ENCODE results near the gene AMZ1.

DNA sequence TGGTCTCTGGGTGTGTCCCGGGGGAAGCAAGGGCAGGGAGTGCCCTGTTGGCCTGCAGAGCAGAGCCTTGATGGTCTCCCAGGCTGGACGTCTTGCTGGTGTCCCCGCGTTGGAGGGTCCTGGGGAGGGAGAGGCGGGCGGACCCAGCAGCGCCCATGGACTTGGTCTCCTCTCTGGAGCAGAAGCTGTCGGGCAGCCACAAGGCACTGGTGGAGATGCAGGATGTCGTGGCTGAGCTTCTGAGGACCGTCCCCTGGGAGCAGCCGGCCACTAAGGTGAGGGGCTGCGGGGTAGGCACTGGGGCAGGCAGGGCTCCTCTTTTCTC lies 35.3 kb upstream of the AMZ1 start:
- TF ChIP-seq EP300 (IDR thresholded peaks at IDR 0.05; ENCODE audit: low read depth) (no peak), POLR2A (IDR thresholded peaks at IDR 0.05) (no peak), POLR2AphosphoS5 (IDR thresholded peaks at IDR 0.05) (no peak)
- TF ChIP-seq, protein P1, sequence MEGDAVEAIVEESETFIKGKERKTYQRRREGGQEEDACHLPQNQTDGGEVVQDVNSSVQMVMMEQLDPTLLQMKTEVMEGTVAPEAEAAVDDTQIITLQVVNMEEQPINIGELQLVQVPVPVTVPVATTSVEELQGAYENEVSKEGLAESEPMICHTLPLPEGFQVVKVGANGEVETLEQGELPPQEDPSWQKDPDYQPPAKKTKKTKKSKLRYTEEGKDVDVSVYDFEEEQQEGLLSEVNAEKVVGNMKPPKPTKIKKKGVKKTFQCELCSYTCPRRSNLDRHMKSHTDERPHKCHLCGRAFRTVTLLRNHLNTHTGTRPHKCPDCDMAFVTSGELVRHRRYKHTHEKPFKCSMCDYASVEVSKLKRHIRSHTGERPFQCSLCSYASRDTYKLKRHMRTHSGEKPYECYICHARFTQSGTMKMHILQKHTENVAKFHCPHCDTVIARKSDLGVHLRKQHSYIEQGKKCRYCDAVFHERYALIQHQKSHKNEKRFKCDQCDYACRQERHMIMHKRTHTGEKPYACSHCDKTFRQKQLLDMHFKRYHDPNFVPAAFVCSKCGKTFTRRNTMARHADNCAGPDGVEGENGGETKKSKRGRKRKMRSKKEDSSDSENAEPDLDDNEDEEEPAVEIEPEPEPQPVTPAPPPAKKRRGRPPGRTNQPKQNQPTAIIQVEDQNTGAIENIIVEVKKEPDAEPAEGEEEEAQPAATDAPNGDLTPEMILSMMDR (IDR thresholded peaks at IDR 0.05), result no peak
